Measurements from ENCODE around the gene LHFPL6.

Gene LHFPL6

GRCh38 chr13:39297023-39297422 lies 306.0 kb downstream of the LHFPL6 start:
- no peak for DNase-seq

- no peak for DNase-seq
These were observed 306.8 kb downstream of the LHFPL6 start for GRCh38 chr13:39296193-39296592.
